Neutrophil (primary cell): Measurements from ENCODE around the gene CWF19L2.

Source experiments
- H3K27ac ChIP-seq: fragments of 200-600 bp; sonication (generic); 2 replicates; pipeline ENCODE4 v1.5.1; 2016; ENCODE audit warnings: mild to moderate bottlenecking, moderate library complexity
- H3K27me3 ChIP-seq: fragments of 200-600 bp; sonication (generic); 2 replicates; pipeline ENCODE4 v1.6.0; 2016; ENCODE audit warnings: mild to moderate bottlenecking
- H3K36me3 ChIP-seq: fragments of 200-600 bp; sonication (generic); 2 replicates; pipeline ENCODE4 v1.5.1; 2017
- H3K4me1 ChIP-seq, 2 experiments: fragments of 200-600 bp in 1 of 2; sonication (generic) in 1 of 2; 1 replicate in 1 of 2; 2 replicates in 1 of 2; pipeline versions ENCODE4 v1.5.1 to v1.6.1; 2013 to 2016; ENCODE audit warnings: low read depth in 1 of 2, low read length in 1 of 2, mild to moderate bottlenecking in 1 of 2, moderate library complexity in 1 of 2; ENCODE audit not compliant: control insufficient read depth in 1 of 2, insufficient read depth in 1 of 2
- H3K4me3 ChIP-seq, 2 experiments: fragments of 200-600 bp in 1 of 2; sonication (generic) in 1 of 2; 1 replicate in 1 of 2; 2 replicates in 1 of 2; pipeline ENCODE4 v1.5.1; 2013 to 2016; ENCODE audit warnings: low read depth in 1 of 2, low read length in 1 of 2, mild to moderate bottlenecking in 1 of 2, moderate library complexity in 1 of 2
- H3K9me3 ChIP-seq: fragments of 200-600 bp; sonication (generic); 2 replicates; pipeline ENCODE4 v1.5.1; 2016
- TF ChIP-seq, protein P1 (sequence below): fragments of 200-600 bp; sonication (generic); IDR thresholded peaks from 2 replicates; pipeline ENCODE4 v1.5.1; 2016; ENCODE audit warnings: antibody characterized with exemption

The CWF19L2 gene

DNA sequence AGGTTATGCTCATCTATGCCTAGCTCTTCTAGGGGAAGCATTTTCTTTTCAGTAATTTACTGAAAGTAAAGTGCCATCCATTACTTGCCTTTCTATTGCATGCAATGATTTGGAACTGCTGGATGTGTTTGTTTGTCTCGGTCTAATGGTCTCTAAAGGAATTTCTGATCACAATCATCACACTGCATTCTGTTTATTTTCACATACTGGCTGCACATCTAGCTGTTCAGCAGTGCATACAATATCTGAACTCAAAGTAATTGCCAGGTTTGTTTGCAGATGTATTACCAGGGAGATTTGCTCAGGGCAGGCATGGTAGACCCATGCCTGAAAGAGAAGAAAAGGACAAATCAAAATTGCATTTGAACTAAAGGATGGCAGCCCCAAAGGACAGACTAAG, 36.4 kb upstream of the CWF19L2 start:
- Histone ChIP-seq H3K9me3 (no peaks in the 10 kb centered on the region), H3K4me1 (no peaks in the 10 kb centered on the region), H3K27ac (no peak overlapping the region), H3K4me3 (no peak overlapping the region), H3K27me3 (no peaks in the 10 kb centered on the region), H3K36me3 (no peaks in the 10 kb centered on the region)
- TF ChIP-seq, protein P1, sequence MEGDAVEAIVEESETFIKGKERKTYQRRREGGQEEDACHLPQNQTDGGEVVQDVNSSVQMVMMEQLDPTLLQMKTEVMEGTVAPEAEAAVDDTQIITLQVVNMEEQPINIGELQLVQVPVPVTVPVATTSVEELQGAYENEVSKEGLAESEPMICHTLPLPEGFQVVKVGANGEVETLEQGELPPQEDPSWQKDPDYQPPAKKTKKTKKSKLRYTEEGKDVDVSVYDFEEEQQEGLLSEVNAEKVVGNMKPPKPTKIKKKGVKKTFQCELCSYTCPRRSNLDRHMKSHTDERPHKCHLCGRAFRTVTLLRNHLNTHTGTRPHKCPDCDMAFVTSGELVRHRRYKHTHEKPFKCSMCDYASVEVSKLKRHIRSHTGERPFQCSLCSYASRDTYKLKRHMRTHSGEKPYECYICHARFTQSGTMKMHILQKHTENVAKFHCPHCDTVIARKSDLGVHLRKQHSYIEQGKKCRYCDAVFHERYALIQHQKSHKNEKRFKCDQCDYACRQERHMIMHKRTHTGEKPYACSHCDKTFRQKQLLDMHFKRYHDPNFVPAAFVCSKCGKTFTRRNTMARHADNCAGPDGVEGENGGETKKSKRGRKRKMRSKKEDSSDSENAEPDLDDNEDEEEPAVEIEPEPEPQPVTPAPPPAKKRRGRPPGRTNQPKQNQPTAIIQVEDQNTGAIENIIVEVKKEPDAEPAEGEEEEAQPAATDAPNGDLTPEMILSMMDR: no peak

DNA sequence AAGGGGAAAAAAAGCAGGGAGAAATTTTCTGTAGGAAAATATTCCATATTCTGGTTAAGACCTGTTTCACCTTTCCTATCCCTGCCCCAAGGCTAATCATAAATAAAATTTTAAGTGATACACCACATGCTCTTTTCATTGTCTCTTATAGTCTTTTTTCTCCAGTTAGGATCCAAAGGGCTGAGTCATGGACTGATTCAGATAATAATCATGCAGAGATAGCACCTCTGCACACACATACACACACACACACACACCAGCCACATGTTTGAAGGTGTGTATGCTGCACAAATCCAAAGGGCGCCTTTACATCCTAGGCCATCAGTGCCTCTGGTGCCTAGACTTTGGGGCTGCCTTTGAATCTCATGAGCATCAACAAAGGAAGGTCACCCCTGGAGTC, 35.5 kb upstream of the CWF19L2 start:
- H3K9me3 ChIP-seq: no peaks in the 10 kb centered on the region
- no peak overlapping the region for H3K4me3 ChIP-seq
- no peak overlapping the region for H3K27ac ChIP-seq
- TF ChIP-seq, protein P1: no peak
- no peaks in the 10 kb centered on the region for H3K4me1 ChIP-seq
- no peaks in the 10 kb centered on the region for H3K36me3 ChIP-seq
- H3K27me3 ChIP-seq: no peaks in the 10 kb centered on the region

DNA sequence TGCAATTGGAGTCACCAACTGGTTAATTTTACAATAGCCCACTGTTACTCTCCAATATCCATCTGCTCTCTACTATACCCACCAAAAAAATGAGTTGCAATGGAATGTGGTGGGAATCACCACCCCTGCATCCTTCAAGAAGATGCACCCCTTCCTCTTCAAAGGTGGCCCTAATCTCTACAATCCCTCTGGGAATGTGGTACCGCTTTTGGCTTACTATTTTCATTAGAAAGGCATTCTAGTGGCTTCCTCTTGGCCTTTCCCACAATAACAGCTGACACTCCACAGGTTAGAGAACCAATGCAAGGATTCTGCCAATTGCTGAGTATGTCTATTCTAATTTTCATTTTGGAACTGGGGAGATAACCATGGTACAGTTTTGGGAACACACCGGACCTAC, 33.2 kb upstream of the CWF19L2 start:
- H3K36me3 ChIP-seq: no peaks in the 10 kb centered on the region
- H3K27ac ChIP-seq: no peak overlapping the region
- no peaks in the 10 kb centered on the region for H3K9me3 ChIP-seq
- TF ChIP-seq, protein P1: no peak
- H3K27me3 ChIP-seq: no peaks in the 10 kb centered on the region
- H3K4me1 ChIP-seq: no peaks in the 10 kb centered on the region
- no peak overlapping the region for H3K4me3 ChIP-seq

DNA sequence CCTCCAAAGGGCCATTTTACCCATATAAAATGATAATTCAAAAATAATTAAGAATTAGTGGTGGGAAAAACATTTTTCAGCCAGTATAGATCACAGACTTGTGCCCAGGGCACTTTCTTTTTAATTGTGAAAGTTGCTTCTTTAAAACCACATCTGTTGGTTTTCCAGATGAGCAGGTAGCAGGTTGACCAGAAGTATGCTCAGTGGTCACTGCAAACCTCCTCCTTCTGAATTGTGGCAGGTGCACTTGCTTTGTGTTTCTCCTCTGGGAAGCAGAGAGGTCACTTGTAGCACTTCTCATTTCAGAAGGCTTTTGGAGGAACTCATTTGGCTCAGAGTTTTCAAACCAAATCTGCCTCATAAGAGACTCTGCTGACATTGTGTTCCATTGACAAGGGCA, 24.6 kb upstream of the CWF19L2 start:
- H3K9me3 ChIP-seq: no peaks in the 10 kb centered on the region
- TF ChIP-seq, protein P1: no peak
- H3K27me3 ChIP-seq: peaks cover 19% of the 10 kb centered on the region
- no peak overlapping the region for H3K27ac ChIP-seq
- no peak overlapping the region for H3K4me3 ChIP-seq
- no peaks in the 10 kb centered on the region for H3K36me3 ChIP-seq
- no peaks in the 10 kb centered on the region for H3K4me1 ChIP-seq

DNA sequence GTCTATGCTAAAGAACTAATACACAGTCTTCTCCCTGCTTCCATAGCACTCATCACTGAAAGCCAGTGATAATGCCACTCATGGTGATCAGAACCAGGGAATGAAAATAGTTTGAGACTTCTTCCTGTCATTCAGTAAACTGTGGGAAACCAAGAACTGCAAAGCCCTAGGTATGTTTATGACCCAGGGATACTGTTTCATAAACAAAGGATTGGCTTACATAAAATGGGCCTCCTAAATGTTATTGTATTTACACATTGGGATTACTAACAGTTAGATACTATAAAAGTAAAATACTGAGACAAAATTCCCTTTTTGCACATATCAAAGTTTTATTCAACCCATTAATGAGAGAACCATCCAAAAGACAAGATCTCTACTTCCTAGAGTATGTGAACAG, 21.3 kb upstream of the CWF19L2 start:
- Histone ChIP-seq H3K27me3 (peaks cover 21% of the 10 kb centered on the region), H3K4me1 (no peaks in the 10 kb centered on the region), H3K27ac (no peak overlapping the region), H3K4me3 (no peak overlapping the region), H3K36me3 (no peaks in the 10 kb centered on the region), H3K9me3 (no peaks in the 10 kb centered on the region)
- TF ChIP-seq, protein P1: no peak

DNA sequence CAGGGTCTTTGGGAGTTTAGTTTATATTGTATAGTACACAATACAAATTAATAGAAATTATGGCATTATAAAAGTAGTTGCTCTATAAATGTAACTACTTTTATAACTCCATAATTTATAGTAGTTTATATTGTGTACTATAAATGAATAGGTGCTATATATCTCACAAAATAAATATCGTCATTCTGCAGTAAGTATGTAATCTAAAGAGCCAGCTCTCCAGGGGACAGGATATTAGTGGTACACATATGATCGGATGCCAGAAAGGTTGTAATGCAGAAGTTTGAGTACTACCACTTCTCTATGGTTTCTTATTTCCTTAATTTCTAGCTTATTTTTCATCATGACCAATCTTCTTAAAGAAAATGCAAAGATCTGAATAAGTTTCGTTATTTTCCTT, 20.2 kb upstream of the CWF19L2 start:
- H3K4me1 ChIP-seq: no peaks in the 10 kb centered on the region
- H3K36me3 ChIP-seq: no peaks in the 10 kb centered on the region
- peaks cover 22% of the 10 kb centered on the region for H3K27me3 ChIP-seq
- no peak overlapping the region for H3K4me3 ChIP-seq
- TF ChIP-seq, protein P1: no peak
- H3K27ac ChIP-seq: no peak overlapping the region
- H3K9me3 ChIP-seq: no peaks in the 10 kb centered on the region
